Sigmoid colon (tissue), 4 donors: Measurements from ENCODE around the gene ABCA2.
"Not testable (repeated sequence)": the region's sequence is repeated elsewhere in the genome, so short reads cannot be mapped to it uniquely, and the experiment has no call there.

Experiments used
- POLR2A ChIP-seq, 2 donors: fragments of 450-650 bp; IDR thresholded peaks; one replicate each; pipeline ENCODE4 v1.6.1; 2016; ENCODE audit warnings: antibody characterized with exemption in 2 of 2, mild to moderate bottlenecking in 2 of 2, moderate library complexity in 2 of 2
- POLR2AphosphoS5 ChIP-seq, 4 donors: sonication (generic); formaldehyde crosslinking; IDR thresholded peaks; one replicate each; pipeline ENCODE4 v1.6.1; 2017; ENCODE audit warnings: antibody characterized with exemption in 4 of 4
- TF ChIP-seq, protein P1 (sequence below), 4 experiments: fragments of 450-650 bp in 3 of 4; fragments of 200-600 bp in 1 of 4; IDR thresholded peaks; one replicate each; pipeline ENCODE4 v1.5.1; 2016 to 2019; ENCODE audit warnings: antibody characterized with exemption in 4 of 4, mild to moderate bottlenecking in 3 of 4, moderate library complexity in 2 of 4

DNA sequence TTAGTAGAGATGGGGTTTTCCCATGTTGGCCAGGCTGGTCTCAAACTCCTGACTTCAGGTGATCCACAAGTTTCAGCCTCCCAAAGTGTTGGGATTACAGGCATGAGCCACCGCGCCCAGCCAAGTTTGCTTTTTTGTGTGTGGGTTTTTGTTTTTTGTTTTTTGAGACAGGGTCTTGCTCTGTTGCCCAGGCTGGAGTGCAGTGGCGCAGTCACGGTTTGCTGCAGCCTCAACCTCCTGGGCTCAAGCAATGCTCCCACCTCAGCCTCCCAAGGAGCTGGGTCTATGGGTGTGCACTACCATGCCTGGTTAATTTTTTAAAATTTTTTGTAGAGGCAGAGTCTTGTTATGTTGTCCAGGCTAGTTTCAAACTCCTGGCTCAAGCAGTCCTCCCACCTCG is 5.4 kb upstream of the ABCA2 start:
- TF ChIP-seq, protein P1, sequence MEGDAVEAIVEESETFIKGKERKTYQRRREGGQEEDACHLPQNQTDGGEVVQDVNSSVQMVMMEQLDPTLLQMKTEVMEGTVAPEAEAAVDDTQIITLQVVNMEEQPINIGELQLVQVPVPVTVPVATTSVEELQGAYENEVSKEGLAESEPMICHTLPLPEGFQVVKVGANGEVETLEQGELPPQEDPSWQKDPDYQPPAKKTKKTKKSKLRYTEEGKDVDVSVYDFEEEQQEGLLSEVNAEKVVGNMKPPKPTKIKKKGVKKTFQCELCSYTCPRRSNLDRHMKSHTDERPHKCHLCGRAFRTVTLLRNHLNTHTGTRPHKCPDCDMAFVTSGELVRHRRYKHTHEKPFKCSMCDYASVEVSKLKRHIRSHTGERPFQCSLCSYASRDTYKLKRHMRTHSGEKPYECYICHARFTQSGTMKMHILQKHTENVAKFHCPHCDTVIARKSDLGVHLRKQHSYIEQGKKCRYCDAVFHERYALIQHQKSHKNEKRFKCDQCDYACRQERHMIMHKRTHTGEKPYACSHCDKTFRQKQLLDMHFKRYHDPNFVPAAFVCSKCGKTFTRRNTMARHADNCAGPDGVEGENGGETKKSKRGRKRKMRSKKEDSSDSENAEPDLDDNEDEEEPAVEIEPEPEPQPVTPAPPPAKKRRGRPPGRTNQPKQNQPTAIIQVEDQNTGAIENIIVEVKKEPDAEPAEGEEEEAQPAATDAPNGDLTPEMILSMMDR (IDR thresholded peaks at IDR 0.05), result not testable (repeated sequence)
- not testable (repeated sequence) for TF ChIP-seq POLR2AphosphoS5, POLR2A (IDR thresholded peaks at IDR 0.05)
